GM20431 (cell line): Measurements from ENCODE around the gene PPRC1.

Source experiments
- in situ Hi-C: fragments of 300-500 bp; cut with MseI, MboI; formaldehyde crosslinking; loops from one replicate; pipeline ENCODE4 v1.15.0; 2020; ENCODE audit warnings: low sequenced_read_pairs; ENCODE audit not compliant: unreplicated experiment

PPRC1 gene

DNA sequence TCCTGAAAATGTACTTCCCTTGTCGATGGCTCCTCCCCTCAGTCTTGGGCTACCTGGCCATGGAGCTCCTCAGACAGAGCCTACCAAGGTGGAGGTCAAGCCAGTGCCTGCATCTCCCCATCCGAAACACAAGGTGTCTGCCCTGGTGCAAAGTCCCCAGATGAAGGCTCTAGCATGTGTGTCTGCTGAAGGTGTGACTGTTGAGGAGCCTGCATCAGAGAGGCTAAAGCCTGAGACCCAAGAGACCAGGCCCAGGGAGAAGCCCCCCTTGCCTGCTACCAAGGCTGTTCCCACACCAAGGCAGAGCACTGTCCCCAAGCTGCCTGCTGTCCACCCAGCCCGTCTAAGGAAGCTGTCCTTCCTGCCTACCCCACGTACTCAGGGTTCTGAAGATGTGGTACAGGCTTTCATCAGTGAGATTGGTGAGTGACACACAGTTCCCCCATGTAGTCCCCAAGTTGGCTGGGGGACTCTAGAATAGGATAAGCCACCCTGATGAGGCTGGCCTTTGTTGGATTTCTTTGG is 8.8 kb downstream of the PPRC1 start:
- in situ Hi-C loops: no loop called here

DNA sequence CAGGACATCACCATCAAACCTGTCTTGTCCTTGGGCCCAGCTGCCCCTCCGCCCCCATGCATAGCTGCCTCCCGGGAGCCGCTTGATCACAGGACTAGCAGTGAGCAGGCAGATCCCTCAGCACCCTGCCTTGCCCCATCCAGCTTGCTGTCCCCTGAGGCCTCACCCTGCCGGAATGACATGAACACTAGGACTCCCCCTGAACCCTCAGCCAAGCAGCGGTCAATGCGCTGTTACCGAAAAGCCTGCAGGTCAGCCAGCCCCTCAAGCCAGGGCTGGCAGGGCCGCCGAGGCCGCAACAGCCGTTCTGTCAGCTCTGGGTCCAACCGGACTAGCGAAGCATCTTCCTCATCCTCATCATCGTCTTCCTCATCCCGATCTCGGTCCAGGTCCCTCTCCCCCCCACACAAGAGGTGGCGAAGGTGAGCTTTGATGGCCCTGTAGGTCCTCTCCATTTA is 14.2 kb downstream of the PPRC1 start:
- in situ Hi-C loops: no loop called here

DNA sequence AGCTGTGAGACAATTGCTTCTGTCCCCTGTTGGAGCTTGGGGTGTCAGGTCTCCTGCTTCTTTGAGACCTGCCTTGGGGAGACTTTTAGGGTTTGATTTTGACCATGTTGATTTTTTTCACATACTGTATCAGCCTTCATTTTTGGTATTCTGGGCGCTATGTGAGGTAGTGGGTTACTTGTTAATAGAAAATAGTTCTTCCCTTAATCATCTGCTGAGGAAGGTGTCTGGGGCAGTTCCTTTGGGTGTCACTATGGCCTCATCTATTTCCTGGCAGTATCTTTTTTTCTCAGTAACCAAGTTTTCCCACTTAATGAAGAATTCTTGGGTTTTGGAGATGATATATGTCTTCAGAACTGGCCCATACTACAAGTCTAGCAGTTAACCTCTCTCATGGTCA is 14.7 kb downstream of the PPRC1 start:
- in situ Hi-C loops: no loop called here

DNA sequence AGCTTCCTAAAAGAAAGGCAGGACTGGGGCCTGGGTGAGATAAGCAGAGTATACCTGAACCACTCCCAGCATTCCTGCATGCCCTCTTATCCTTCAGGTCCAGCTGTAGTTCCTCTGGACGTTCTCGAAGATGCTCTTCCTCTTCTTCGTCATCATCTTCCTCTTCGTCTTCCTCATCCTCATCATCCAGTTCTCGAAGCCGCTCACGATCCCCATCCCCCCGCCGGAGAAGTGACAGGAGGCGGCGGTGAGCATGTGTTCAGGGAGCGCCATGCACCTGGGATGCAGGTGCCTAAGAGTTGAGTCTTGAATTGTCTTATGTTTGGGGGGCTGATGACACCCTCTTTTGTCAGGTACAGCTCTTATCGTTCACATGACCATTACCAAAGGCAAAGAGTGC is 15.4 kb downstream of the PPRC1 start:
- in situ Hi-C loops: no loop called here

DNA sequence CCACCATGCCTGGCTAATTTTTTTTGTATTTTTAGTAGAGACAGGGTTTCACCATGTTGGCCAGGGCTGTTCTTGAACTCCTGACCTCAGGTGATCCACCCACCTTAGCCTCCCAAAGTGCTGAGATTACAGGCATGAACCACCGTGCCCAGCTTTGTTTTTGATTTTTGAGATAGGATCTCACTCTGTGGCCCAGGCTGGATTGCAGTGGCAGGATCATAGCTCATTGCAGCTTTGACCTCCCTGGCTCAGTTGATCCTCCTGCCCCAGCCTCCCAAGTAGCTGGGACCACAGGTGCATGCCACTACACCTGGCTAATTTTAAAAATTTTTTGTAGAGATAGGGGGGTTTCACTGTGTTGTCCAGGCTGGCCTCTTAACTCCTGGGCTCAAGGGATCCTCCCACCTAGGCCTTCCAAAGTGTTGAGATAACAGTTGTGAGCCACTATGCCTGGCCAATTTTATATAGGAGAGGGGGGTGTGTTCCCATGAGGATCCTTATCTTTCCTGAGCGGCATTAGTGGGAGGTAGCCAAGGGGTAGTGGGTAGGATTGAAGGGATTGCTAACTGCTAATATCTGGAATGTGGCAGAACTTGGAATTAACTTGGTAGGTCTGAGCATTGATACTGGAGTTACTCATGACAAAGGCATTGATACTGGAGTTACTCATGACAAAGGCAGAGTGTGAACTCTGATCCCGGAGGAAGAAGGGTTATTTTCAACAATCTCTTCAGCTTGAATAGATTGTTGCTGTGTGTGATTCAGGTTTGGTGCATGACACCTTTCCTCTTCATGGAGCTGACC is 18.3 kb downstream of the PPRC1 start:
- in situ Hi-C loops: loop anchor here (25.0 kb wide), 1 partner anchor 211 kb away; no protein-coding TSS in a partner anchor

DNA sequence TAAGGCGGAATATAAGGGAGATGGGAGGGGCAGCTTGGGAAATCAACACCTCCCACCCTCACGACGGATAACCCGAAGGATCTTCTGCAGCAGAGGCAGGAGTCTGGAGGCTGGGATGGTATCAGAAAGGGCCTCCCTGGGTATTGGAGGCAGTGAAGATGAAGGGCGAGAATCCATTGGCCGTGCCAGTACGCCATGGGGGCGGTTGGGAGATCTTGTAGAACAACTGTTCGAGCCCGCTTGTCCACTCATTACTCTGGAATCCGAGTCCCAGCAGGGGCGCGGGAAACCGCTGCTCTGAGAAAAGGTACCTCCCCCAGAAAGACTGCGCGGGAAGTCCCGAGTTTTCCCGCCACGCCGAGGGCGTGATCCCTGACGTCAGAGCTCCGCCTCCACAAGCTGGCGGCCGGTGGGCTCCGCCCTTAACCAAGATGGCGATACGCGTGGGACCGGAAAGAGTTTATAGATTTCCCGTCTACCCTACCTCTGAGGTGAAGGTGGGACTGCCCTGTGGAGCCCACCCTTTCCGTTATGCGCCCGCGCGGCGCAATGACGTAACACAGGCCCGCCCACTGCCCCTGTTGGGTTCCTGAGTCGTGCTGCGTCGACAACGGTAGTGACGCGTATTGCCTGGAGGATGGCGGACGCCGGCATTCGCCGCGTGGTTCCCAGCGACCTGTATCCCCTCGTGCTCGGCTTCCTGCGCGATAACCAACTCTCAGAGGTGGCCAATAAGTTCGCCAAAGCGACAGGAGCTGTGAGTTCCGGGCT is 19.1 kb downstream of the PPRC1 start, which contains the start of gene NOLC1:
NOLC1 (plus strand) TSS at position 616 of the 771 bp plus-strand sequence; CDS start at position 638, 22 bp downstream.
- in situ Hi-C loops: loop anchor here (25.0 kb wide), 1 partner anchor 210 kb away; no protein-coding TSS in a partner anchor

DNA sequence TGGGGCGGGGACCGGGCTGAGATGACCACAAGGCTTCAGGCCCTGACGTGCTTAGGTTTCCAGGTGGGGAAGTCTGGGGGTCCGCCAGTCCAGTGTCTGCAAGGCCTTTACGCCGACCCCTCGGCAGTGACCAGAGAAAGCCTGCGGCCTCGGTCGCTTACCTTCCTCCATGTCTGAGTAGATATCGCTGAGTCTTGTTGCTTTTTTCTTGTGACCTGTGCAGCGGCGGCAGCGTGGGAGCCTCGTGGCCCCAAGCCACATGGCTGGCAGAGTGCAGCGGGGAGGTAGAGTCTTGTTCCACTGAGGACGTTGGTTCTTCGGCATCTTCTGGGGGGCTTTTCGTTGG is 19.7 kb downstream of the PPRC1 start:
- in situ Hi-C loops: loop anchor here (25.0 kb wide), 1 partner anchor 210 kb away; no protein-coding TSS in a partner anchor

DNA sequence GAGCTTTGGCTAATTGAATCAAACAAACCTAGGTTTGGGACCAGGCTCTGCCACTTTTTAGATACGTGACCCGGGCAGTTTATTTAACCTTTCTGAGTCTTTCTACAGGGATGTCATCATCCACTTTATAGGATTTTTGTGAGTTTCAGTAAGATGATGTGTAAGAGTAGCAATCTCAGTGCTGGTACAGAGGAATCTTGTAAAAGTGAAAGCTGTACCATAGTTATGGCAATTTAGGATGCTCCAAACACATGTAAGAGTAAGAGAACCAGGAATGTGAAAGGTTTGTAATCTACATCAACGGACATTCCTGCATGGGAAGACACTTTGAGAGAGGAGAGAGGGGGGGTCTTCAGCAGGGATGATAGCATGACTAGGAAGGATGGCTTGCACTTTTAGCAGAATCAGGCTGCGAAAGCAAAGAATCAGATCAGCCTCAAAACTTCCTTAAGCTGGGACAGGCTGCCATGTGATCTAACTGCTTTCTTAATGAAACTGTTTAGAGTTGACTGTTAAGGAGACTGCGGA is 20.3 kb downstream of the PPRC1 start:
- in situ Hi-C loops: loop anchor here (25.0 kb wide), 1 partner anchor 209 kb away; no protein-coding TSS in a partner anchor

DNA sequence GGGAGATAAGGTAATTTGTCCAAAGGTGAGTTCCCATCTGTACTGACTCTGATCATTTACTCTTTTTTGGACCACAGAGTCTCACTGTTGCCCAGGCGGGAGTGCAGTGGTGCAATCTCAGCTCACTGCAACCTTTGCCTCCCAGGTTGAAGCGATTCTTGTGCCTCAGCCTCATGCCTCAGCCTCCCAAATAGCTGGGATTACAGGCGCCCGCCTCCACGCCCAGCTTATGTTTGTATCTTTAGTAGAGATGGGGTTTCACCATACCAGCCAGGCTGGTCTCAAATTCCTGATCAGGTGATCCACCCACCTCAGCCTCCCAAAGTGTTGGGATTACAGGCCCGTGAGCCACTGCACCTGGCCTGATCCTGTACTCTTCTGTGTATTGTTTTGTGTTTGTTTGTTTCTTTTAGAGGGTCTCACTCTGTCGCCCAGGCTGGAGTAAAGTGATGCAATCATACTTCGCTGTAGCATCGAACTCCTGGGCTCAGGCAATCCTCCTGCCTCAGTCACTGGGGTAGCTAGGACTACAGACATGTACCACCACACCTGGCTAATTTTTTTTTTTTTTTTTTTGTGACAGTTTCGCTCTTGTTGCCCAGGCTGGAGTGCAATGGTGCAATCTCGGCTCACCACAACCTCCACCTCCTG is 21.8 kb downstream of the PPRC1 start:
- in situ Hi-C loops: loop anchor here (25.0 kb wide), 1 partner anchor 208 kb away; no protein-coding TSS in a partner anchor

DNA sequence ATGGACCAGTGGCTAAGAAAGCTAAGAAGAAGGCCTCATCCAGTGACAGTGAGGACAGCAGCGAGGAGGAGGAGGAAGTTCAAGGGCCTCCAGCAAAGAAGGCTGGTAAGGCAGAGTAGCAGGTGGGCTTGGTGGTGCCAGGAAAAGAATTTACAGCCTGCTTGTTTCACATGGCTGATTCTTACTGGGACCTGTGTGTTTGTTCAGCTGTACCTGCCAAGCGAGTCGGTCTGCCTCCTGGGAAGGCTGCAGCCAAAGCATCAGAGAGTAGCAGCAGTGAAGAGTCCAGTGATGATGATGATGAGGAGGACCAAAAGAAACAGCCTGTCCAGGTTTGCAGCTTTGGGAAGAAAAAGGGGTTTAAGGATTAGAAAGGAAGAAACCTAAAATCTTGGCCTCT is 24.4 kb downstream of the PPRC1 start:
- in situ Hi-C loops: loop anchor here (25.0 kb wide), 1 partner anchor 205 kb away; no protein-coding TSS in a partner anchor

DNA sequence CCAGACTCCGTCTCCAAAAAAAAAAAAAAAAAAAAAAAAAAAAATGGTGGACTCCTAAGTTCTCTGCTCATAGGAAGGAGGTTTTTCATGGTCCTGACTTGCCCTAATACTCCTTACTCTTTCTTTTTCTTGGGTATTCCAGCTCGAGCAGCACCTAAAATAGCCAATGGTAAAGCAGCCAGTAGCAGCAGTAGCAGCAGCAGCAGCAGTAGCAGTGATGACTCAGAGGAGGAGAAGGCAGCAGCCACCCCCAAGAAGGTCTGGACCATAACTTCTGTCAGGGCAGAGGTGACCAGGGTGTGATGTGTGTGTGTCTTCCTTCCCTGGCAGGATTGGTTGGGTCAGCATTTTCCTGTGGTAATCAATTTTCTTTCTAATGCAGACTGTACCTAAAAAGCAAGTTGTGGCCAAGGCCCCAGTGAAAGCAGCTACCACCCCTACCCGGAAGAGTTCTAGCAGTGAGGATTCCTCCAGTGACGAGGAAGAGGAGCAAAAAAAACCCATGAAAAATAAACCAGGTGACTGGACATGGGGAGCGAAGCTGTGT is 26.3 kb downstream of the PPRC1 start:
- in situ Hi-C loops: loop anchor here (25.0 kb wide), 1 partner anchor 203 kb away; no protein-coding TSS in a partner anchor

DNA sequence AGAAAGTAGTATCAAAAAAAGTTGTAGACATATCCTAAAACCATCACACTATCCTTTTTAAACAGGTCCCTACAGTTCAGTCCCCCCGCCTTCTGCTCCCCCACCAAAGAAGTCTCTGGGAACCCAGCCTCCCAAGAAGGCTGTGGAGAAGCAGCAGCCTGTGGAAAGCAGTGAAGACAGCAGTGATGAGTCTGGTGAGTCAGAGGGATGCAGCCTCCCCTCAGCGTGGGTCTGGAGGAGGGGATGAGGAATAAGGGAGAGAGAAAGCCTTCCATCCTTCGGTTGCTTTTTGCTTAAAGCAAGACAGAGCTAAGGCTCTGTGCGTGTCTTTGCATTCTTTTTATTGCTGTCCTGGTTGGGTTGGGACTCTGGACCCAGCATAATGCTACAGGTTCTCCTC is 27.0 kb downstream of the PPRC1 start:
- in situ Hi-C loops: loop anchor here (25.0 kb wide), 1 partner anchor 202 kb away; no protein-coding TSS in a partner anchor

DNA sequence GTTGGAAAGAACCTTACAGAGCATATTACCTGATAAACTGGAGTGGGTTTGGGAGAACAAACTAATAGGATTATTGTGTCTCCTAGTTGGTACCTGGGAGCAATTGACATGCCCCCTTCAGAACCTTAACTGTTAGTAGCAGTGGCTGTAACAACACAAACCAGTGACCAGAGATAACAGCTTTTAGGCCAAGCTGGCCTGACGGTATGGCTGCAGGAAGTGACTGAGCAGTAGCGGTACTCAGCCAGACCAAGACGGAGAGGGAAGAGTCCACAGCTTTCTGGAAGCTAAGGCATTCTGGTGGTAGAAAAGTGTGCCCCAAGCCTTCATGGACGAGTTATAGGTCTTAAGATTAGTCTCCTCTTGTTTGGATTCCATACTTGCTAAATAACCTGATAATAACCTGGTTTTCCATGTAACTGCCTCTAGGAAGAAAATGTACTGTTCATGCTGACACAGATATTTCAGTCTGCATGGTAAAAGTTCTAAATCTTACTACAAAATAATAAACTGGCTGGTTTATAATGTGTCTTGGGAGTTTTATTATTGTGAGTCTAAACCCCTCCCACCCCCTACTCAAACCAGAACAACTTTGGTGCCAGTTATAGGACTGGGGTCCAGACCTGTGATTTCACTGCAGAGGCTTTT is 30.6 kb downstream of the PPRC1 start:
- in situ Hi-C loops: loop anchor here (25.0 kb wide), 1 partner anchor 199 kb away; no protein-coding TSS in a partner anchor

DNA sequence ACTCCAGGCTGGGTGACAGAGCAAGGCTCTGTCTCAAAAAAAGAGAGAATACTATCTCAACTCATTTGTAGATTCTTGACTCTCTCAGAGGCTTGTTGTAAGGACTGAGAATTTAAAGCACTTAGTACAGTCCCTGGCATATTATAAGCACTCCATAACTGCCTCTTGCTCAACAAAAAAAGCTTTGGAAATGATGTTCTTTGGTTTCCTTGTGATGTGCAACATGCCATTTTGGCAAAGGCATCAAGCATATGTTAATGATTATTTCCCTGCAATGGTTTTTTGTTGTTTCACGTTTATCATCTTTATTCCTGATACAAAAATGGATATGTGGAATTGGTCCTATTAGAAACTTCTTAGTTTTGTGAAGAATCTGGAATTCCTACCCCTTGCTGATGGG is 35.0 kb downstream of the PPRC1 start:
- in situ Hi-C loops: loop anchor here (25.0 kb wide), 1 partner anchor 194 kb away; no protein-coding TSS in a partner anchor

DNA sequence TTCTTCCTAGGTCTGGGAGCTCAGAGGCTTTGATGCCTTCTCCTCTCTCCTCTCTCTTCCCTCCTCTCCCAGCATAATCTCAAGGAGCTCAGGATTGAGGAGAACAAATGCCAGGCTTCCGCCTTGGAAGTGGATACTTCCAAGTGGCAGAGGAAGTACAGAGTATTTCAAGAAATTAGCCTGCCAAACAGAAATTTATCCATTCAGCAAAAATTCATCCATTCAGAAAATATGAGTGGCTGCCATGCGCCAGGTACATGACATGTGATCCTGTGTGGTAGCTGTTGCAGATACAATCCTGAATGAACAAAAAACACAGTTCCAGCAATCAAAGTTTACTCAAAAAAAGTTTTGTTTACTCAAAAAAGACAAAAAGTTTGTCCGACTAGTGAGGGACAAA is 37.8 kb downstream of the PPRC1 start:
- in situ Hi-C loops: loop anchor here (25.0 kb wide), 1 partner anchor 192 kb away; no protein-coding TSS in a partner anchor

DNA sequence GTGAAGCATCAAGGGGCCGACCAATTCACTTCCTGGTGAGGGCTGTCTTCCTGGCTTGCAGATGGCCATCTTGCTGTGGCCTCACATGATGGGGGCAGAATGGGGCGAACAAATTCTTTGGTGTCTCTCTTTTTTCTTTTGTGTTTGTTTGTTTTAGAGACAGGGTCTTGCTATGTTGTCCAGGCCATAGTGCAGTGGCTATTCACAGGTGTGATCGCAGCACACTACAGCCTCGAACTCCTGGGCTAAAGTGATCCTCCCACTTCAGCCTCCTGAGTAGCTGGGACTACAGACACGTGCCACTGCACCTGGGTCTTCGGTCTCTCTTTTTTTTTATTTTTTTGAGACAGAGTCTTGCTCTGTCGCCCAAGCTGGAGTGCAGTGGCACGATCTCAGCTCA is 39.4 kb downstream of the PPRC1 start:
- in situ Hi-C loops: loop anchor here (25.0 kb wide), 1 partner anchor 190 kb away; no protein-coding TSS in a partner anchor

DNA sequence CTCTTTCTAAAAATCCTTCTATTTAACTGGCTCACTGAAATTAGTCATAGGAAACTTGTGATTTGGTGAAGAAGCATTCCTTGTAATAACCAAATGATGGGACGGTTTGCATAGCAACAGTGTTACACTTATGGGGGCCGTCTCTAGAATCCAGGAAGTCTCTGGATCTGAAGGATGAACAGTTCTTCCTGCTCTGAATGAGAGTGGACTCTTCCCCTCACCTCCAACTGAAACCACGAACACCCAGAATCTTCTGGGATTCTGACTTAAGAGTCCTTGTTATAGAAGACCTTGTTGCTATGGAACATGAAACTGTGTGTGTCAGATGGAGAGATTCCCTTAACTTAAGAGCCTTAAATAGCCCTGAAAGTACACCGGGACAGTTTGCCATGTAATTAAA is 42.6 kb downstream of the PPRC1 start:
- in situ Hi-C loops: no loop called here

DNA sequence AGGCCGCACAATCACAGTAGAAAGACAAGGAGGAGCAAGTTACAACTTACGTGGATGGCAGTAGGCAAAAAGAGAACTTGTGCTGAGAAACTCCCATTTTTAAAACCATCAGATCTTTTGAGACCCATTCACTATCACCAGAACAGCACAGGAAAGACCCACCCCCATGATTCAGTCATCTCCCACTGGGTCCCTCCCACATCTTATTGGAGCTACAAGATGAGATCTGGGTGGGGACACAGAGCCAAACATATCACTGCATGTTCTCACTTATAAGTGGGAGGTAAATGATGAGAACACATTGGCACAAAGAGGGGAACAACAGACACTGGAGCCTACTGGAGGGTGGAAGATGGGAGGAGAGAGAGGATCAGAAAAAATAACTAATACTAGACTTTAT is 51.8 kb downstream of the PPRC1 start:
- in situ Hi-C loops: no loop called here

DNA sequence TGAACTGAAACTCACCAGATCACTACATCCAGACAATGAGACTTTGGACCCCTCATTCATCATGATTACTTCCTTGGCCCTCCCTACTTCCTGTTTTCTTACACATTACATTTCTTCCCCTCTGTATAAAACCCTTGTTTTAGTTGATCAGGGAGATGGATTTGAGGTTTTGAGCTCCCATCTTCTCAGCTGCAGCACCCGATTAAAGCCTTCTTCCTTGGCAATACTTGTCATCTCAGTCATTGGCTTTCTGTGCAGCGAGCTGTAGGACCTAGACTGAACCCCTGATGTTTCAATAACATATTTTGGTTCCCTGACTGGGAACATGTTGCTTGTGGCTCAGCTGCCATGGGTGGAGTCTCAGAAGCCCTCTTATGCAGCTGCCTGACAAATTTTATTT is 52.4 kb downstream of the PPRC1 start:
- in situ Hi-C loops: no loop called here
